ENCODE results near the gene GSTM3.

GSTM3 gene

DNA sequence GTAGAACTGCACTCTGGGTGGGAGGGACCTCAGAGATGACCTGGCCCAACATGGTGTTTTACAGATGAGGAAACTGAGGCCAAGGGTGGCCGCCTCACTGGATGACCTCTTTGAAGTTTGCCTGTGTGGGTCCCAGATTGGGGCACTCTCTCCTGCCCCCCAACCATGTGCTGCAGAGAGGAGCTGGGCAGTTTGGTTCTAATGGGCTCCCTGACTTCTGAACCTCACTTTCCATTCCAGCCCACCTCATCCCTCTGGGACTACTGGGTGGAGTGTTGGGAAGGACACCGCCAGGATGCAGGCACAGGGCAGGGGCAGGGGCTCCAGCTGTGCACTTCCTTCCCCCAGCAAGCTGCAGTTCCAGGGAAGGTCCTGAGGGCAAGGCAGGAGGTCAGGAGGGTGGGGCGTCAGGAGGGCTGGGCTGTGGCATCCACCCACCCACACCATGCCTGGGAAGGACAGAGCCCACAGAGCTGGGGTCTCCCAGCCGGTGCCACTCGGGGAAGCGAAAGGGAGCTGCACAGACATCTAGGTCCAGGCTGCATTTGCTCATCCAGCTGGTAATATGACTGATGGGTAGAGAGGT is 33.2 kb upstream of the GSTM3 start:
- DNase-seq (ENCODE audit: extremely low read depth, low read depth) = no peak
- TF ChIP-seq CTCF (IDR thresholded peaks at IDR 0.05; ENCODE audit: low read depth, low read length) = no peak

- peak; percentile 97 for TF ChIP-seq CTCF (IDR thresholded peaks at IDR 0.05; ENCODE audit: low read depth, low read length)
- DNase-seq (ENCODE audit: extremely low read depth, low read depth) = peak; percentile 69
Measured at GRCh38 chr1:109773203-109773899, 32.5 kb upstream of the GSTM3 start.

DNA sequence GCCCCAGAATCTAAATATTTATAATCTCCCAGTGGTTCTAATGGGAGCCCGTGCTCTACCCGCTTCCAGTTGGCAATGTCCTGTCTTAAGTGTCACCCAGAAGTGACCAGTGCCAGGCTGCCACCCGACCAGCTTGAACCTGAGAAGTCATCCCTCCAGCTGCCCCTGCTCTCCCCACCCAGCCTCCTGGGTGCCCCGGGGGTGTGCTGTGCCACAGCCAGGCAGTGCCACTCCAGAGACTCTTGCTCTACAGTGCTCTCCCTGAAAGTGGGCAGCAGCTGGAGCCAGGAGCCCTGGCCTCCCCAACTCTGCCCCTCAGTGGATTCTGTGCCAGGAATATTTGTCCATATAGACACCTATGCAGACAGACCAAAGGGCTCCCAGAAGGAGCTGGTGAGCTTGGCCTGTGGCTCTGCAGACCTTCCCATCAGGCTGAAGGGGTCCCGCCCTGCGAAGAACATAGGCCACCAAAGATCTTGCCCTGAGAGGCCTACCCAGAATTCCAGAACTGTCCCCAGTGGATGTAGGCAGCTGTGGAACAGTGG is 31.9 kb upstream of the GSTM3 start:
- DNase-seq (ENCODE audit: extremely low read depth, low read depth) = no peak
- no peak for TF ChIP-seq CTCF (IDR thresholded peaks at IDR 0.05; ENCODE audit: low read depth, low read length)

DNA sequence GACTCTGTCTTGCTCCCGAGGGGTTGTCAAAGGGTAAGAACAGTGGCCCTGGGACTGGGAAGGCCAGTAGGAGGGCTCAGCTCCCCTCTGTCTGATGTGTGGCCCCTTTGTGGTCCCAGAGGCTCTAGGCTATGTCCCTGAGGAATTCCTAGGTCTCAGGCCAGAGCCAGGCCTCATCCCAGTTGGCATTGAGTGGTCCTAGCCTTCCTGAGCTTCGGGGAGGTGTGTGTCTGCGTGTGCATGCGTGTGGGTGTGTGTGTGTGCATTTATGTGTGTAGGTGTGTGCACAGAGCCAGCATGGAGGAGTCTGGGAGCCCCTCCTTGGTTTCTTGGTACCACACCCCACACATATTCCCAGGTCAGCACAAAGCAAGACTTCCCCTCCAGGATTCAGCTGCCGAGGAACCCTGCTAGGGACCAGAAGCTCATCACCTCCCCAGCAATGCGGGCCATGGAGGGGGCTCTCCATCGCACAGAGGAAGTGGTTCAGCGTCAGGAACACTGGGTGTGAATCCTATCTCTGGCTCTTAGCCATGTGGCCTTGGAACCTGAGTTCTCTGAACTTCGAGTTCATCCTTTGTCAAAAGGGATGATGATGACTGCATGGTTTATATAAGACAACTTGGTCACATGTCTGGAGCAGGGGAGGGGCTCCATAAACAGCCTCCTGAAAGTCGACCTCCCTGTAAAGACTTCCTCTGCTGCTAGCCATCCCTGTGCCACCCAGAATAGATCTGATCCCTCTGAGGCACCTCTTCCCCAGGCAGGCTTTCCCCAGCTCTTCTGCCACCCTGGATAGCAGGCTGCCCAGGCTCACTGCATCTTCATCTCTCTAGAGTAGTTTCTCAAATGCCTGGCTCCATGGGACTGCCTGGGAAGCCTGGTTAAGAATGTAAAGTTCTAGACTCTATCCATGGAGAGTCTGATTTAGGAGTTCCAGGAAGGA is 31.1 kb upstream of the GSTM3 start:
- TF ChIP-seq CTCF (IDR thresholded peaks at IDR 0.05; ENCODE audit: low read depth, low read length) = no peak
- no peak for DNase-seq (ENCODE audit: extremely low read depth, low read depth)

- no peak for DNase-seq (ENCODE audit: extremely low read depth, low read depth)
- TF ChIP-seq CTCF (IDR thresholded peaks at IDR 0.05; ENCODE audit: low read depth, low read length) = no peak
Measured at GRCh38 chr1:109770331-109771095, 29.7 kb upstream of the GSTM3 start.

GRCh38 chr1:109769330-109770078 is 28.7 kb upstream of the GSTM3 start:
- DNase-seq (ENCODE audit: extremely low read depth, low read depth) = no peak
- no peak for TF ChIP-seq CTCF (IDR thresholded peaks at IDR 0.05; ENCODE audit: low read depth, low read length)

Data from AG09319 (cell line).